HUES48 (cell line): ENCODE results near the gene ADAT3.

ENCODE experiments used
- H3K27ac ChIP-seq: one replicate; pipeline ENCODE4 v1.7.0; 2013; ENCODE audit warnings: low read depth, low read length, inconsistent platforms
- H3K27me3 ChIP-seq: 2 replicates; pipeline ENCODE4 v1.6.1; 2013; ENCODE audit warnings: mild to moderate bottlenecking, low read length; ENCODE audit not compliant: control insufficient read depth, insufficient read depth
- H3K36me3 ChIP-seq: 2 replicates; pipeline ENCODE4 v1.6.1; 2013; ENCODE audit warnings: low read length; ENCODE audit not compliant: control insufficient read depth, insufficient read depth
- H3K4me1 ChIP-seq: 2 replicates; pipeline ENCODE4 v1.6.1; 2013; ENCODE audit warnings: mild to moderate bottlenecking, low read length; ENCODE audit not compliant: control insufficient read depth, insufficient read depth
- H3K4me3 ChIP-seq: 2 replicates; pipeline ENCODE4 v1.5.1; 2013; ENCODE audit warnings: mild to moderate bottlenecking, low read depth, low read length
- H3K9ac ChIP-seq: 2 replicates; pipeline ENCODE4 v1.6.1; 2013; ENCODE audit warnings: mild to moderate bottlenecking, low read depth, low read length, moderate library complexity
- H3K9me3 ChIP-seq: 2 replicates; pipeline ENCODE4 v1.6.1; 2013; ENCODE audit warnings: low read length; ENCODE audit not compliant: control insufficient read depth, insufficient read depth

The ADAT3 gene

GRCh38 chr19:1905110-1905862, at the start of gene ADAT3, which contains the start of gene SCAMP4:
Gene ADAT3 (plus strand): TSS chr19:1905399. CDS start chr19:1912048, 6,649 bp downstream.
Gene SCAMP4 (plus strand): TSS chr19:1905399. CDS start chr19:1915020, 9,621 bp downstream.
- H3K4me3 ChIP-seq = peak within 1 kb of the TSS; percentile 75
- H3K4me1 ChIP-seq = peaks cover 4% of the 10 kb centered on the region; the same call in 1 of the 2 replicates
- peaks cover 2% of the 10 kb centered on the region; the same call in 1 of the 2 replicates for H3K36me3 ChIP-seq
- H3K9me3 ChIP-seq = no peaks in the 10 kb centered on the region
- H3K9ac ChIP-seq = peak within 1 kb of the TSS; percentile 74
- peak within 1 kb of the TSS; percentile 94 for H3K27ac ChIP-seq
- H3K27me3 ChIP-seq = no peaks in the 10 kb centered on the region

DNA sequence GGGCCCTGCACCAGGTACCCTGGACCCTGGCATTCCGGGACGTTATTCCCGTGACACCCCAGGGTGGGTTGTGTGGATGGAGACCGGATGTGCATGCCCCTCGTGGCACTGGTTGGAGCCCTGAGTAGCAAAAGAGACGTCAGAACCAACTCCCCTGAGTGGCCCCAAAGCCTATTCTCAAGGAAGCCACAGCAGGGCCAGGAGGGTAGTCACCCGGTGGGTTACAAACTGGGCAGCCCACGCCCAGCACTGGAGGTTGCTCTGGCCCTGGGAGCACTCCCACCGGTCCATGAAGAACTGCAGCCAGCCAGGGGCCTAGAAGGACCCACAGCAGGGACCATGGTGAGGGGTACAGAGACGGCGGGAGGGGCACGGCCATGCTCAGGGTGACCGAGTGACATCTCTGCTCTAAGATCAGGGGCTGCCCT, 49.4 kb upstream of the ADAT3 start:
- H3K9ac ChIP-seq = no peak overlapping the region

GRCh38 chr19:1856345-1856697, 48.9 kb upstream of the ADAT3 start:
- no peaks in the 10 kb centered on the region for H3K36me3 ChIP-seq
- peaks cover 51% of the 10 kb centered on the region for H3K4me1 ChIP-seq
- H3K9ac ChIP-seq = no peak overlapping the region
- peak overlapping the region; percentile 37 for H3K4me3 ChIP-seq
- H3K27ac ChIP-seq = no peak overlapping the region
- no peaks in the 10 kb centered on the region for H3K9me3 ChIP-seq
- H3K27me3 ChIP-seq = peaks cover 6% of the 10 kb centered on the region

More for the DNA sequence above, 49.4 kb upstream of the ADAT3 start:
- 0 out of 2 replicates have a peak overlapping the region, but pooled peaks have one; percentile 3 for H3K4me3 ChIP-seq
- H3K27me3 ChIP-seq = peaks cover under 1% of the 10 kb centered on the region; the same call in 1 of the 2 replicates
- no peaks in the 10 kb centered on the region for H3K36me3 ChIP-seq
- peaks cover 46% of the 10 kb centered on the region for H3K4me1 ChIP-seq
- H3K9me3 ChIP-seq = no peaks in the 10 kb centered on the region
- peak overlapping the region; percentile 71 for H3K27ac ChIP-seq

- Histone ChIP-seq H3K9ac (no peak overlapping the region; the same call in 1 of the 2 replicates), H3K27me3 (peaks cover 12% of the 10 kb centered on the region), H3K4me3 (peak overlapping the region; percentile 59), H3K4me1 (peaks cover 52% of the 10 kb centered on the region), H3K36me3 (no peaks in the 10 kb centered on the region), H3K9me3 (no peaks in the 10 kb centered on the region), H3K27ac (peak overlapping the region; percentile 63)
Observed at GRCh38 chr19:1856698-1857603, 48.2 kb upstream of the ADAT3 start.

- H3K27ac ChIP-seq = peak overlapping the region; percentile 63
- no peaks in the 10 kb centered on the region for H3K36me3 ChIP-seq
- H3K4me1 ChIP-seq = peaks cover 52% of the 10 kb centered on the region
- peaks cover 16% of the 10 kb centered on the region for H3K27me3 ChIP-seq
- H3K9ac ChIP-seq = no peak overlapping the region
- H3K4me3 ChIP-seq = peak overlapping the region; percentile 59; the same call in 1 of the 2 replicates
- H3K9me3 ChIP-seq = no peaks in the 10 kb centered on the region
Observed at GRCh38 chr19:1857648-1858326, 47.4 kb upstream of the ADAT3 start.

DNA sequence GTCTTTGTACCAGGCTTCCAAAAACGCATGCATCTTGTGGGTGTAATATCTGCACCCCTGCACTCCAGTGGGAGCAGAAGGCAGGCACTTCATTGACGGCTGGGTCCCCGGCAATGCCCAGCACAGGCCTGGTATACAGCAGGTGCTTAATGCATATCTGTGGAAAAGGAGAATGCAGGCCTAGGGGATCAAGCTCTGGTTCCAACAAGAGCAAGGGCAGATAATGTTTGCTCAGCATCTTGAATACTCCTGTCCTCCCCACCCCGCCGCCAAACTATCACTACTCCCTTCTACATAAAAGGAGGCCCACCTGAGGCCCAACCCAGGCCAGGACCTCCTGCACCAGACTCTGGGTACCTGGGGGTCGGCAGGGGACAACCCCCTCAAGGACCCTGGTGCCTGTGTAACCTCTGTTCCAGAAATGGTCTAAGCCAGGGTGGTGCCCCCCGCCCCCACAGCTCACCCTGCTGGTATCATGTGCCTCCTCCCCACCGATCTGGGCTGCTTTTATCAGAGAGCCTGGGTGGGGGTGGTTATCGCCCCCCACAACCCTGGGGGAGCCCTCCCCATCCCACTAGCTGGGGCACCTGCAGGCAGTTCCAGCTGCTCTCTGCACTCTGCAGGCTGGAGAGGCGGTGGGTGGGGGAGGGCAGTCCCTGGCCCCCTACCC, 46.7 kb upstream of the ADAT3 start:
- no peaks in the 10 kb centered on the region for H3K9me3 ChIP-seq
- H3K36me3 ChIP-seq = no peaks in the 10 kb centered on the region
- no peak overlapping the region for H3K9ac ChIP-seq
- H3K4me1 ChIP-seq = peaks cover 52% of the 10 kb centered on the region
- H3K27me3 ChIP-seq = peaks cover 16% of the 10 kb centered on the region
- no peak overlapping the region for H3K4me3 ChIP-seq
- no peak overlapping the region for H3K27ac ChIP-seq

GRCh38 chr19:1859331-1859781, 45.8 kb upstream of the ADAT3 start:
- H3K9ac ChIP-seq = no peak overlapping the region
- H3K4me3 ChIP-seq = peak overlapping the region; percentile 12; the same call in 1 of the 2 replicates
- H3K27me3 ChIP-seq = peaks cover 16% of the 10 kb centered on the region
- no peaks in the 10 kb centered on the region for H3K36me3 ChIP-seq
- peaks cover 51% of the 10 kb centered on the region for H3K4me1 ChIP-seq
- H3K9me3 ChIP-seq = no peaks in the 10 kb centered on the region
- peak overlapping the region; percentile 57 for H3K27ac ChIP-seq

GRCh38 chr19:1860042-1860775, 45.0 kb upstream of the ADAT3 start:
- peaks cover 16% of the 10 kb centered on the region for H3K27me3 ChIP-seq
- peaks cover 43% of the 10 kb centered on the region for H3K4me1 ChIP-seq
- H3K9me3 ChIP-seq = no peaks in the 10 kb centered on the region
- H3K36me3 ChIP-seq = no peaks in the 10 kb centered on the region
- peak overlapping the region; percentile 57 for H3K27ac ChIP-seq
- H3K9ac ChIP-seq = no peak overlapping the region
- H3K4me3 ChIP-seq = peak overlapping the region; percentile 80

DNA sequence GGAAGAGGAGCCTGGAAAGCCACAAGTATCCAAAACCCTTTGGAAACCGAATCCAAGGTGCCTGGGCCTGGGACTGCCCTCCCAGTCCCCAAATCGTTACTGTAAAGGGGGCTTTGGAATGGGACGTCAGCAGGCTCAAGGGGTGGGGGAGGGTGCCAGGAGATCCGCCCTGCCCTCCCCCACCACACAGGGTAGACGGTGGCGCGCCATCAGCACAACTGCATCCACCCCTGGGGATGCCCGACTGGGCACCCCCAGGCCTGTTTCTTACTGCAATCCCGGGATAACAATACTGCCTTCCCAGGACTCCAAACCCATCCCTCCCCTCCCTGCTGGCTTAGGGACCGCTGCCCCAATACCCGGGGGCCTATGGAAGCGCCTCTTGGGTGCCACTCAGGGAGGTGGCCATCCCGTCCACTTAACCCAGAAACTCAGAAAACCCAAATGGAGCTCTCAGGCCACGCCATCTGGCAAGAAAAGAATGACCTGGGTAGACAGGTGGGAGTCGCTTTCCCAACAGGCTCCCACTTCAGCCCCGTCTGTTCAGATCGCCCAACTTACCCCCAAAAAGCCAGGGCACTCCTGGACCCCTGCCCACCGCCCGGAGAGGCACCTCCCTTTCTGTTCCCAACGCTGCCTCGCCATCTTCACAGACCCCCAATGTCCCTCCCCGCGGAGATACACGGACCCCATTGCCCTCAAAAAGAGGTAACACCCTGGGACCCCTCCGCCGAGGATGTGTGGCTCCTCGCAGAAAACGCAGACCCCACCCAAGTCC, 44.2 kb upstream of the ADAT3 start:
- Histone ChIP-seq H3K36me3 (no peaks in the 10 kb centered on the region), H3K4me1 (peaks cover 37% of the 10 kb centered on the region), H3K9ac (no peak overlapping the region), H3K4me3 (peak overlapping the region; percentile 80), H3K27ac (peak overlapping the region; percentile 22), H3K27me3 (peaks cover 16% of the 10 kb centered on the region), H3K9me3 (no peaks in the 10 kb centered on the region)
